GM21786 (cell line): ENCODE data around the gene KRT79.

Experiments
- ATAC-seq: cut with Tn5 transposase; IDR thresholded peaks from one replicate; pipeline ENCODE4 v1.9.1; 2021; ENCODE audit not compliant: unreplicated experiment

KRT79 gene

DNA sequence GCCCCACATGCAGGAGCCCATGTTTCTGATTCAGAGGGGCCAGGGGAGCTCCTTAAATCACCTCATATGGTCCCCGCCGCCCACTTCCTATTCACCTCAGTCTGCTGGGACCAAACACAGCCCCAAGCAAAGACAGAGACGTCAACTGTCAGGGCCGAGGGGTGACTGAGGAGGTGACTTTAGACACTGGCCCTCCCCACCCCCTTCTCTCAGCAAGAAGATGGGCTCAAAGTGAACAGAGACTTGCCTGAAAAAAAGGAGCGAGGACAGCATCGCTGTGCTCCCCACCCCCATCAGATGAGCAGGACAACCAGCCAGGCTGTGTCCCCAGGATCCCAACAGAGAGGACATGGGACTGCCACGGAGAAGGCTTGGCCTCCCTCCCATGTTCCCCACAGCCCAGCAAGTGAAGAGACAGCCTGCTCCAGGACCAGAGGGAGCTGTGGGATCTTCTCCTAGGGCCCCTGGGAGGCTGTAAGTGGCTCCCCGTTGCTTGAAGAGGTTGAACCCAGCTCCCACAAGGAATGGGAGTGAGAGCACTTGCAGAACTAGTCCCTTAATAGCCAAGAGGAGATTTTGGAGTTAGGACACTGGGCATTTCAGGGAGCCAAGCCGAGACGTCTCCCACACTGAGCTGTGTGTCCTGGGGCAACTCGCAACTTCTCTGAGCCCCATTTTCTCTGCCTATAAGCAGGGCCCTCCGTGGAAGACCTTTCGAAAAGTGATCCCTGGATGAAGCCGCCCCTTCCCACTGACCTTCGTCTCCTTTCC lies 1.3 kb upstream of the KRT79 start:
- ATAC-seq: no peak

DNA sequence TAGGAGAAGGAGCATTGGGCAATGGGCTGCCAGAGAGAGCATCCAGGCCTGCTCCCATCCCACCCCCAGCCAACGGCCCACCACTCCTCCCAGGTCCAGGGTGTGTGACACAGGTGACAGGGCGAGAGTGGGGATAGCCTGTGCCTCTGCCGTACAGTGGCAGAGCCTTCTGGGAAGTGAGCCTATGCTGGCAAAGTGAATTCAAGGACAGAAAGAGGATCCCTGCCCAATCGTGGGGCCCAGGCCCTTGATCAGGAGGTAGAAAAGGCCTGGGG lies 553 bp upstream of the KRT79 start:
- no peak for ATAC-seq

DNA sequence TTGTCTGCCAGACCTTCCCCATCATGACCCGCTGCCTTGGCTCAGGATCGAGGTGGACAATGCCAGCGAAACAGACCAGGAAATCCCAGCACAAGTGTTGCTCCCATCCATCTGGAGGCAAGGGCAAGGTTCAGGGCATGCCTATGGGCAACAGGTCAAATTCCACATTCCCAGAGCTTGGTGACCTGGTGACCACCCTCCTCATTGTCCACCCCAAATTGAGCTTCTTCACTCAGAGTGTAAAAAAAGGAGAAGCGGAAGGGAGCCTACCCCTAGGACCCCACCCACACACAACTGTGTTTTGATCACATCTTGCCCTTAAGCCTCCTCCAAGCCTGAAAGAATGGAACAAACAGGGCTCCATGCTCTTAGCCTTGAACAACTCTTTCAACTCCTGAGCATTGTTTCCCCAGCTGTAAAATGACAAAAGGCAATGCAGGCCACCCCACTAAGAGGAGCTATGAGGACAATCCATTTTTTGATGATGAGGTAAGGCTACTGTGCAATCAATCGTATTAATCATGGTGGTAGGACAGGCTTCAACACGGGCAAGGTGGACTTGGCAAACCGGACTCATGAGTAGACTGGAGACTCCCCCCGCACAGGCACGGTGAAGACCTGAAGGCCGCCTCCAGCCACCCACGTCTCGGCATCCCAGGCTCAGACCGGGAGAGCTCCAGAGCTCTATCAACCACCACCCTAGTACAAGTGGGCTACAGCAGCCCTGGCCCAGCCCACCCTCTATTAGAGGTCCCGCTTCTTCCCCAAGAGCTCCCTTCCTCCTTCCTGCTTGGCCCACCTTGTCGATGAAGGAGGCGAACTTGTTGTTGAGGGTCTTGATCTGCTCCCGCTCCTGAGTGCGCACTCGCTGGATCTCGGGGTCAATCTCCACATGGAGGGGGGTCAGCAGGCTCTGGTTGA lies 866 bp downstream of the KRT79 start:
- no peak for ATAC-seq

DNA sequence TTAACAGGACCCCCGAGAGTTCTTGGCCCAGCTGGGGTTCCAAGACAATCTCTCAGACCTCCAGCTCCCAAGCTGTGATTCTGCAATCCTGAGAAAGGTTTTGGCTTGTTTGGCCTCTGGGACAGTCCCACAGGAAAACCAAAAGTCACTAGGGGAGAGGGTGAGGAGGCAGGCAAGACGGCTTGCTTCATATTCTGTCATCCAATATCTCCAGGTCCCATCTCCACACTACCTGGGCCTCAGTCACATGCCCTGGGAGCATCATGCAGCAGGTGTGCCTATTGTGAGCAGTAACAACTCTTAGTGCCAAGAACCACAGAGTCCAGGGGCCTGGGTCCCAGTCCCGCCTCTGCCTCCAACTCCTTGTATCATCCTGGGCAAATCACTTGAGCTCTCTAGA lies 1.7 kb downstream of the KRT79 start:
- no peak for ATAC-seq

DNA sequence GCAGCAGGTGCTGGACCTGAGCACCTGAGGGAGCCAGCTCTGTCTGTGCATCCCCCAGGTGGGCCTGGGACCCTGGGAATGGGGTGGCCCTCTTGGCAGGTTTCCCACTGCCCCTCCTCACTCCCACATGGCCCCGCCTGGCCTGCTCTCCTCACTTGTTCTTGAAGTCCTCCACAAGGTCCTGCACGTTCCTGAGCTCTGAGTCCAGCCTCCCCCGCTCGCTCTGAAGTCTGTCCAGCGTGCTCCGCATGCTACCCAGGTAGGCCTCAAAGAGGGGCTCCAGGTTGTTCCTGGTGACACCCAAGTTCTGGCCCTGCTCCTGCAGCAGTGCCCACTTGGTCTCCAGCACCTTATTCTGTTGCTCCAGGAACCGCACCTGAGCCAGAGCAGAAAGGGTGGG lies 2.9 kb downstream of the KRT79 start:
- no peak for ATAC-seq

DNA sequence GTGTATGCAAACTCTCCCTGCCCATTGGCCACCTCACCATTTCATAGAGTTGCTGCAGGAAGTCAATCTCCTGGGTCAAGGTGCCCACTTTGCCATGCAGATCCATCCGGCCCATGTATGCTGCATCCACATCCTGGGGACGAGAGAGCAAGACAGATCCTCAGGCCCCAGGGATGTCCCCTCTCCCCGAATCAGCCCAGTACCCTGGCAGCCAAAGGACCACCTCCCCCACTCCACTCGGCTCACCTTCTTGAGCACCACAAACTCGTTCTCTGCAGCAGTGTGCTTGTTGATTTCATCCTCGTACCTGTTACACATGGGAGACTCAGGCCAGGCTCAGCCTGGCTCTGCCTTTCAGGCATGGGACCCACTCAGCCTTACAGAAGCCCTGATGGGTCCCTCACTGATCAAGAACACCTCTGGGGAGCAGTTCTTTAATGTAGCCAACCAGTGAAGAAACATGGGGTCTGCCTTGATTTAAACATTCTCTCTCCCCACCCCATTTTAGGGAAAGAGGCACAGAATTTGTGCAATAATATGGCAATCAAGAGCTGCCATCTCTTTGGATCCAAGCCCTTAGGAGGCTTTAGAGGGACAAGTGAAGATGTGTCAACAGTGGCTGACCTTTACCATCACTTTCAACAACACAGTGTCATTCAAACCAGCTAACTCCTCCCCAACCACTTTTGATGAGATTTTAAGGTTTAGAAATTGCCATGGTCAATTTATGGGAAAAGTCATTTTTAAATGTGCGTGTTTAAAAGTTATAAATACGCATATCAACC lies 3.9 kb downstream of the KRT79 start:
- ATAC-seq: no peak

DNA sequence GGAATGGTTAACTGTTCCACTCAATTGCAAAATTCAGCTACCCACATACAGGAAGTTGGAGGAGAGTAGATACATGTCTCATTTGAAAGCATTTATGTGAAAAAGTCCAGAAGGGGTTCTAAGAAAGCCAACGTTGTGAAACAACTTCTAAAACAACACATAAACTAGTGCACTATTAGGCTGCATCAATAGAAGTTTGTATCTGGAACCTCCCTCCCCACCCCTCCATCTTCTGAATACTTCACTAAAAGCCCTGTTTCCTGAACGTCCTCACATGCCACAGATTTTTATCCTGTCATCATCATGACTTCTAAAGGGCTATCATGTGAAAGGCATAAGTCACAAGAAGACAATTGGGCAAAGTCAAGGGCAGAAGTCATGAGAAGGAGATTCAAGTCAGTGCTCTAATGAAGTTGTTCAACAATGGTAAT lies 5.5 kb downstream of the KRT79 start:
- no peak for ATAC-seq

DNA sequence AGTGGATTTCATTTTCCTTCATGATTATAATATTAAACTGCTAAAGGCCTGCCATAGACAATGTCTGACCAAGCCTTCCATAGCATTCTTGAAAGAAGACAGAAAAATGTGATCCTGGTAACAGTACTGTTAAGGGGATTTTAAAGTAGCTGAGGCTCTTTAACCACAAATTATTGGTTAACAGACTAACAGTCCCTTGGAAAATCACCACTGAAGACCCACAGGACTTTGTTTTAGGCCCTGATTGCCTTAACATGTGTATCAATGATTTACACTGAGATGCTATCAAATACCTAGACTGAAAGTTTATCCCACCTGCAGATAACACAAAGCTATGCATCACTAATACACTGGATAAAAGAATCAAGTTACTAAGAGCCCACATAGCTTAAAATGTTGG lies 6.0 kb downstream of the KRT79 start:
- ATAC-seq: no peak

DNA sequence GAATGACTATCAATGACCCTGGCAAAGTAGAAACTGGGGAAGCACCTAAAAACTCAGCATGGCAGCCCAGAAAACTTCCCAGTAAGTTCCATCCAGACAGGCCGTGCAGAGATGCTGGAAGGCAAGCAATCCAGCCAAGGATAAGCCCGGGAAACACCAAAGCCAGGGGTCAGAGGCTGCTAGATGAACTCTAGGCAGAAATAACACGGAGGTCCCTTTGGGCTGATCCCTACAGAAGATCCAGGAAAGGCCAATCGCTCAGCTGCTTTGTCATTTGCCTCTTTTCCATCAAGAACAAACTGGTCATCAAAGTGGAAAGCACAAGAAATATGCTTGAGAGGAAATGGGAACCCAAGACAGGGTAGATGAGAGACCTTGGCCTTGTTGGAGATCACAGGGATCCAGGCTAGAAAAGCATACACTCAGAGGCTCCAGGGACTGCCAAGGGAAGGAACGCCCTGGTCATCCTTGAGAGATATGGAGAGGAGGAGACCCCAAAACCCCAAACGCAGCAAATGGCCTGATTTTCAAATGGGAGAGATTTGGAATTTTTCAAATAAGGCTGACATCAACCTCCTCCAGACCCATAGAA lies 6.5 kb downstream of the KRT79 start:
- ATAC-seq: no peak

DNA sequence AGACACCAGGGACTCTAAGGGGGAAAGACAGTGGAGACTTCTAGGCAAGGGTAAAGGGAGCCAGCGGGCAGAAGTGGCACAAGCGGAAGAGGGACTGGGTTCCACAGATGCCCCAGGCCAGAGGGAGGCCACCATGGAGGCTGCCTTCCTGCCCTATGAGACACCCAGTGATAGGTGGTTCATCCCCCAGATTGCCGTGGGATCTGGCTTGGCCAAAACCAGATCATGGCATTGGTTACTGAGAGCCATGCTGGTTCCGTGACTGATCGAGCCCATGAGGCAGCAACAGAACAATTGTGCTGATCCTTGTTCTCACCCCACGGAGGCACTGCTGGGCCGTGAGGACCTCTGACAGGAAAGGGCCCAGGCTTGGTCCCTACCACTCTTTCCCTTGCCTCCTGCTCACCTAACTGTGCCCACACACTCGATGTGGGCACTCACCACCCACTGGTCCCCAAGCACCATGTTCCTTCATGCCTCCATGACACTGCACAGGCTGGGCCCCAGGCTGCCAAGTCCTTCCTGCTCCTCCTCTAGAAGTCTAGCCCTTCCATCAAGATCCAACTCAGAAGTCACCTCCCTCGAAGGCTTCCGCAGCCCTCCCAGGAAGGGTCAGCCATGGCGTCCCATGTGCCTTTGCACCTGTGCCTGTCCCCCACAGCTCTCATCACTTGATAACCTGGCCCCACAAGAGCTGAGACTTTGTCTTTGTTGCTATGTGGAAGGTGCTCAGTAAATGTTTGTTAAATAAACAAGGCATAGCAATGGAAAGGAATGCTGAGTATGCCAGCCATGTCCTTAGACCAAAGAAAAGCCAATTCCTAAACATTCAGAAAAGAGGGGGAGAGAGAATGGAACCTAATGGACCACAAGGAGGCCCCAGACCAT lies 7.3 kb downstream of the KRT79 start:
- ATAC-seq: no peak

DNA sequence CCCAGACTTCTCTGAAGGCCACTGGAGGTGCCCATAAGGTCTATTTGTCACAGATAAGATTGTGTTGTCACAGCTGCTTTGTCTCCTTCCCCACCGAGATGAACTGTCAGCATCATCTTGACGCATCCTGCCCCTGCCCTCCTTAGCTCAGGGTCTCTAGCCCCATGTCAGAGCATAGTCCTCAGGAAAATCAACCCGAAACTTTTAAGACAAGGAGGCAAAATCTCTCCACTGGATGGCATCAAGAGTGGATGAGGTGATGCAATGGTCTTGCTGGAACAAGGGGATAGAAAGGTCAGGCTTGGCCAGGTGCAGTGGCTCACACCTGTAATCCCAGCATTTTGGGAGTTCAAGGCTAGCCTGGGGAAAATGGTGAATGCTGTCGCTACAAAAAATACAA lies 8.2 kb downstream of the KRT79 start:
- ATAC-seq: no peak

DNA sequence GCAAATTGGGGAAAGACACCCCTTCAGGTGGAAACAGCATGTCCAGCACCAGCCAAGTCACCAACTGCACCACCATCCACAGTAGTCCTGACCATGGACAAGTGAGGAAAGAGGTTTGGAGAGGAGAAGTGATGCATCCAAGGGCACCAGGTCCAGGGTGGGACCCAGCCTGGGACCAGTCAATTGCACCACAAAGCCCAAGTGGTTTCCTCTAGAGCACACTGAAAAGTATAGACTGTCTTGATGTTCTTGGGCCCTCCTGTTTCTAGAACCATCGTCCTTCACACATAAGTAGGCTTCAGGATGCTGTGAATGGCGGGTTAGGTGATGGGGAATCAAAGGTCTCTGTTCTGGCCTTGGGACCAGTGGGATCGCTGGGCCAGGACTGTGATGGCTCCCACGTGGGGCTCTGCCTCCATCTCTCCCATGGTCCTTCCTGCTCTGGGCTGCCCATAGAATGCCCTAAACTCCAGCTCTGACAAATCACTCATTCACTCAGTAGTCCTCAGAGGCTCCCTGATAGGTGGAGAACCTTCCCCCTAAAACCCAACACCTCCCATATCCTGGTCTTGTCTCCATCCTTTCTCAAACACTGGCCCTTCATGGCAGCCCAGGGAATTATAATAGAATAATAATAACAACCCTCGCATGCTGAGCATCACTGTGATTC lies 9.2 kb downstream of the KRT79 start:
- ATAC-seq: no peak

DNA sequence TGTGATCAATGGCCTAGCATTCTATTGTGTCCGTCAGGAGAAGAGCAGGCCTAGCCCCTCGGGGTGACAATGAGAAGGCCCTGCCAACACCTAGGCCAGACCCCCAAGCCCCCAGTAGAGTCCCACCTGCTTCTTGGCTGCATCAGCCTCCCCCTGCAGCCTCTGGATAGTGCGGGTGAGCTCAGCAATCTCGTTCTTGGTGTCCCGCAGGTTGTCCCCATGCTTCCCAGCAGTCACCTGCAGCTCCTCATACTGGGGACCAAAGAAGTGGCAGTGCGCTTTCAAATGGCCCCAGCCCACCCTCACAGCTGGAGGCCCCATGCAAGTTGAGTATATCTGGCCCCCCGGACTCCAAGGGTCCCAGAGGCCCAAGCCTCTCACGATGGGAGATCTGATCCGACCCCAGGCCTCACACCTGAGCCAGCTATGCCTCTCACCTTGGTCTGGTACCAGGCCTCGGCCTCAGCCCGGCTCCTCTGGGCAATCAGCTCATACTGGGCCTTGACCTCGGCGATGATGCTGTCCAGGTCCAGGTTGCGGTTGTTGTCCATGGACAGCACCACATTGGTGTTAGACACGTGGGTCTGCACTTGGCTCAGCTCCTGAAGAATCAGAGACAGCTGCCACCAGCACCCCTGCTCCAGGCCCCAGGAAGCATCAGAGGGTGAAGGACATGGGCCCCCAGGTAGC lies 10.2 kb downstream of the KRT79 start:
- ATAC-seq: no peak

DNA sequence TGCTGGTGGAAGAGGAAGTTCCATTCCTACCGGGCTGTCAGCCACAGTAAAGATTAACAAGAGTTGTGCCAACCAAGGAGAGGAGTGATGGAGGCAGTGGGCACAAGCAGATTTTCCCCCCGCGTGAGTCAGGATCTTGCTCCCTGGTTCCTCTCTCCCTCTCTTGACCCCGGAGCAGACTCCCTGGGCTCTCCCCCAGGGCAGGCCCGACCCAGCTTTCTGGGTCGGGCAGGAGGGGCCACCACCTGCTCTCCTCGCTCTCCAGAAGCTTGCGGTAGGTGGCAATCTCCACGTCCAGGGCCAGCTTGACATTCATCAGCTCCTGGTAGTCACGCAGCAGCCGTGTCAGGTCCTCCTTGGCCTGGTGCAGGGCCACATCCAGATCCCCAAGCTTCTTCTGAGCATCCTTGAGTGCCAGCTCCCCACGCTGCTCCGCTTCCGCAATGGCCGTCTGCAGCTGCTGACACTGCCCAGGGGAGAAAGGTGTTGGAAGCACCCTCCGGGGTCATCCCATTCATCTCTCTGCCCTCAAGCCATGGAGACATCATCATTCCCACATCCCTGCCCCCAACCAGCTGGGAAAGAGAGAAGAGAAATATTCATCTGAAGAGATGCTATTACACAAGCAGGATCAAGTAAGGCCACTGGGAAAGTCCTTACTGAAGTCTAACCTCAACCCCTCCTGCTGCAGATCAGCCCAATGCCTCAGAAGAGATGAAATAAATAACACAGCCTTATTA lies 11.2 kb downstream of the KRT79 start:
- ATAC-seq: no peak

DNA sequence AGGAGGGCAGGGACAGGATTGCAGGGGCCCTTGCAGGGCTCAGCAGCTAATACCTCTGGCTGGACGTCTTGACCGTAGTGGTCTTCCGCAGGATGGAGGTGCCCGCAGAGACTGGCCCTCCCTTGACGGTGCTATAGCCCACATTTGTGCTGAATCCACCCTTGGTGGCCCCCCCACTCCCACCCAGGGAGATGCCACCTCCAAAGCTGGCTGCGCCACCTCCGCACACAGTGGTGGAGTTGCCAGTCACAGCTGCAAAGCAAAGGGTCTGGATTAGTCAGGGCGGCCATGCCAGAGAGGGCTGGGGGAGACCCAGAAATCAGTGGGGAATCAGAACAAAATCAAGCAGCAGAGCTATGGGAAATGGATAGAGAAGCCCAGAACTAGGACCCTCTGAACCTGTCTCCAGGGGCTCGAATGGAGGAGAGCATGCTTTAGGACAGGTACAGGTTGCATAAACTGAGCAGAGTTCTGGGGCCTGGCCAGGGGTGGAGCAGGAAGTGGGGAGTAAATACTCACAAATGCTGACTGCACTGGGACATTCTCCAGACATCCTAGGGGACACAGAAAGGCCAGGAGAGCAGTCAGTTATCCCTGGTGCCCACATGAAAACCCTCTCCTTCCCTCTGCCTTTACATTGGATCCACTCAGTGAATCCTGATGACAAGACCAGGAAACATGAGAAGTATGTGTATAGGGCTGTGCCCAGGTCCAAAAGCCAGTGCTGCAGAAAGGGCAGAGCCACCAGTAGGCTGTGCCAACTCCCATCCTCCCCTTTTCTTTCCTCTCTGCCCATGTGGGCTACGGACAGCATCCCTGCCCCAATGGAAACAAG lies 12.1 kb downstream of the KRT79 start:
- no peak for ATAC-seq

DNA sequence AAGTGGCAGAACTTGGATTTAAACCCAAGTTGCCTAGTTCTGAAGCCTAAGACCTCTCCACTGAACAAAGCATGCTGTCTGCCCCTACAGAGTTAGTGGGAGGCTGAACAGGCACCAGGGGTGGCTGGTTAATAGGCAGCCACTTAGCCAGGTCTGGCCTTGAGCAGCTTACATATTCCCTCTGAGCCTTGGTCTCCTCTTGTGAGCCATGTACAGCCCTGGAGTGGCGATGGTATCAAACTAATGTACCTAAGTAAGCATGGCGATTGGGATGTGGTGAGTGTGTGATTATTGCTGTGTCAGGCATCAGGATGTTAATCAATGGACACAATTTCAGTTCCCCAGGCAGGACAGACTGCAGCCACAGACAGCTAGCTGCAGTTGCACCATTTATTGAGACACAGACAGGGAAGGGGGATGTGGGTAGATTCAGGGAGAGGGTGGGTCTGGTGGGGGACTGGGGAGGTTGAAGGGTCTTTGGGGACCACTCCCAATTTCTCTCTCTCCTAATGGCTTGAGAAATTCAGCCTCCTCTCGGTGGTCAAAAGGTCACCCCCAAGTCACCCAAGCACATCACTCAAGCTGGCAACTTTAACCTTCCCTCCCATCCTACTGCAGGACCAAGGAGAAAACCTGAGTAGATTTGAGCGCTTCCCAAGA lies 12.9 kb downstream of the KRT79 start:
- no peak for ATAC-seq

DNA sequence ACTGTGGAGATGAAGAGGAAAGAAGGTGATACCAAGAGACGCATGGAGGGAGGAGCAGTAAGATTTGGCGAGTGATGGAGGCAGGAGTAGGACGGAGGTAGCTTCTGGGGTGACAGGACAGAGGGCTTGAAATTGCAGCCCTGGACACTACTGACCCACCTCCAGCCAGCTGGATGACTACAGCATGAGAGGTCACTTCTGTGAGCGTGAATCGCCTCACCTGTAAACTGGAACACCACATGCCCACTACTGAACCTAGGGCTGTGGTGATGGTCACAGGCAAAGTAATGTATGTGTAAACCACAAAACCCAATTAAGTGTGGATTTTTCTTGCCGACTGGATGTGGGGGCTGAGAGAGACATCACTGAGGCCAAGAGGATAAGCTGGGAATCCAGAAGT lies 13.6 kb downstream of the KRT79 start:
- ATAC-seq: no peak
